GM21528 (cell line): ENCODE results near the gene TEX38.
"Not testable (repeated sequence)": the region's sequence is repeated elsewhere in the genome, so short reads cannot be mapped to it uniquely, and the experiment has no call there.

Experiments
- ATAC-seq: cut with Tn5 transposase; IDR thresholded peaks from one replicate; pipeline ENCODE4 v1.9.1; 2021; ENCODE audit warnings: mild to moderate bottlenecking, moderate library complexity; ENCODE audit not compliant: unreplicated experiment, low FRiP score

The TEX38 gene

DNA sequence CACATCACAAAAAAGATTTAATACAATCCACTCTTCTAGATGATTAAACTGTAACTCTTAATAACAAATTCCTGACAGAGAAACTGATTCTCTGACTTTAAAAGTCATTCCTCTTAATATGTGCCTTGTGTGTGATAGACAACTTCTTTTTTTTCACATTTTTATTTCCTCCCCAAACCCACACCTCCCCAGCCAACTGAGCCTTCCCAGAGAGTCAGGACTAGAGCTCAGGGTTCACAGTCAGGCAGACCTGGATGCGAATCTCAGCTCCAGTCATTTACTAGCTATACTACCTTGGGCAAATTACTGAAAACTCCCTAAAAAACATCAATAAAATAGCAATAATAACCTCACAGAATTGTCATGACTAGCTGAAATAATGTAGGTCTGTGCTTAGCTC, 17.6 kb upstream of the TEX38 start:
- ATAC-seq: no peak

DNA sequence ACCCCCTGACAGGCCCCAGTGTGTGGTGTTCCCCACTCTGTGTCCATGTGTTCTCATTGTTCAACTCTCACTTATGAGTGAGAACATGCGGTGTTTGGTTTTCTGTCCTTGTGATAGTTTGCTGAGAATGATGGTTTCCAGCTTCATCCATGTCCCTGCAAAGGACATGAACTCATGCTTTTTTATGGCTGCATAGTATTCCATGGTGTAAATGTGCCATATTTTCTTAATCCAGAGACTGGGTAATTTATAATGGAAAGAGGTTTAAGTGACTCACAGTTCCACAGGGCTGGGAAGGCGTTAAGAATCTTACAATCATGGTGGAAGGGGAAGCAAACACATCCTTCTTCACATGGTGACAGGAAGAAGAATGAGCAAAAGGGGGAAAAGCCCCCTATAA, 17.0 kb upstream of the TEX38 start:
- ATAC-seq: not testable (repeated sequence)

DNA sequence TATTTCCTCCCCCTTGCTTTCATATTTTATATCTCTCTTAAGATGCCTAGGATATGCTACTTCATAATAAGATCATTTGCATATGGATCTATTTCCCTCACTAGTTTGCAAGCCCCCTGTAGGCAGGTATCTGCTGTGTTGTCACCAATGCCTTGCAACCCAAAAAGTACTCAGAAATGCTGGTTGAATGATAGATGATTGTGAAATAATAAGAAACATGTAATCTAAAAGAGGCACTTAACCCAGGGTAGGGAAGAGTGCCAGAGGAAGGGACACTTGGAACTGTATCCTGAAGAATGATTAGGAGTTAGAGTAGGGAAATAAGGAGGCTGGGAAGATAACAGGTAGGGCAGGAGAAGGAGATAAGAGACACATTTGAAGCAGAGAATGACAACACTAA, 15.8 kb upstream of the TEX38 start:
- no peak for ATAC-seq

DNA sequence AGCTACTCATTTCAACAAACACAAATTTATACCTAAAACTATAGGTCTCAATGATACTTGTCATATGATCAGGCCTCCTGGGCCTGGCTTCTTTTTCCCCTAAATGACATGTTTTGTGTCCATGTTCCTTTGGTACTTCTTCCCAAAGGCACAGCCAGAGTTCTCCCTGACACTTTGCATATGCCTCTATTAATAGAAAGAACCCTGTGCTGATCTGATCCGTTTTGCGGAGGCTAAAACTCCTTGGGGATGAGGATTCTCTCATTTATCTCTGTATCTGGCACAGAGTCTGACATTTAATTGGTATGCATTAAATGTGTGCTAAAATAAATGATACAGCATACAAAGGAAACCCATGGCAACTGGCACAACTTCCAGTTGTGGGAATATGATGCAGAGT, 15.0 kb upstream of the TEX38 start:
- no peak for ATAC-seq

DNA sequence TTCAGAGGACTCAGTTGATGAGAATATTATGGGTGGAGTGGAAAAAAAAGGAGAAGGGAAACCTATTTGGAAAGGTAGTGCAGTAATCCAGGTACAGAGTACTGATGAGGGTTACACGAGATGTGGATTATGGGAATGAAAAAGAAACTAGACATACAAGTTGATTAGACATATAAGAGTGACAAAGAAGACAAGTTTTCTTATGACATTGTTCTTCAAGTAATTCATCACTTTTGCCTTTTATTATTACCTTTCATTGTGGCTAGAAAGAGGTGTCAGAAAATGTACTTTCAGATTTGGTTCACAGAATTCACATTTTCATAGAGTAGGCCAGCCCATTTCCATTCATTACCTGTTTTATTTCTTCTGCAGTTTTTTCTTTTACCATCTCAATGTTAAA, 13.9 kb upstream of the TEX38 start:
- no peak for ATAC-seq

DNA sequence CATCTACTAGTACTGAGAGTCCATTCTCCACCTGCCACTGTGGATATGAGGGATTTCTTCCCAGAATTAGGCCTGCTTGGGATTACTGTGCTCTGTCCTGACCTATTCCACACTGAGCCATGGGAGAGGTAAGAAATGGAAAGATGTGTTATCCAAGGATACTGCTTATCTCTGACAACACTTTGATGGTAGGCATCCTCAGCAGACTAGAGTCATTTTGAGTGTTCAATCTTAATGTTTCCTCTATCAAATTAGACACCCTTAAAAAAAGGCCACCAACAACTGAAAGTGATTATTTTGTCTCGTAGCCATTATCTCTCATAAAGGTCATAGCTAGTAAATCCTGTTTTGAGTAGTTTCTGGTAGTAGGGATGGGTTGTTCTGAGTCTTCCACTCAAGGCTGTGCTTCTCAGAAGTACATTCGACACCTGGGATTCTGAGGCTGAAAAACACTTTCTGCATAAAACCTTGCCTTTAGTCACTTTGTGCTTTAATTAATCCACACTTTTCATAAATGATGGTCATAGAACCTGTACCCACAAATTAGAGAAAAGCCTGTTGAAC, 12.3 kb upstream of the TEX38 start:
- ATAC-seq: no peak

DNA sequence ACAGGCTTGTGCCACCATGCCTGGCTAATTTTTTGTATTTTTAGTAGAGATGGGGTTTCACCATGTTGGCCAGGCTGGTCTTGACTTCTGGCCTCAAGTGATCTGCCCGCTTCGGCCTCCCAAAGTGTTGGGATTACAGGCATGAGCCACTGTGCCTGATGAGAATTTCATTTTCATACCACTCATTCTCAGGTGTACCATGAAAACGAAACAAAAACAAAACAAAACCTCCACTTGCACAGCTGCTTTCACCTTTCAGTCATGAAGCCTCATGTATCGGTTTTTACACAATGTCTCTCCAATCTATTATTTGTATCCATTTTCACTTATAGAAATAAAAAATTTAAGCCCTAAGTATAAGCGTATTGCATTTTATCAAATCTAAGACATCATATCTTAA, 11.5 kb upstream of the TEX38 start:
- peak; percentile 82 for ATAC-seq

DNA sequence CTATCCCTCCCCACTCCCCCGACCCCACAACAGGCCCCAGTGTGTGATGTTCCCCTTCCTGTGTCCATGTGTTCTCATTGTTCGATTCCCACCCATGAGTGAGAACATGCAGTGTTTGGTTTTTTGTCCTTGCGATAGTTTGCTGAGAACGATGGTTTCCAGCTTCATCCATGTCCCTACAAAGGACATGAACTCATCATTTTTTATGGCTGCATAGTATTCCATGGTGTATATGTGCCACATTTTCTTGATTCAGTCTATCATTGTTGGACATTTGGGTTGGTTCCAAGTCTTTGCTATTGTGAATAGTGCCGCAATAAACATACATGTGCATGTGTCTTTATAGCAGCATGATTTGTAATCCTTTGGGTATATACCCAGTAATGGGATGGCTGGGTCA, 8.7 kb upstream of the TEX38 start:
- ATAC-seq: not testable (repeated sequence)

DNA sequence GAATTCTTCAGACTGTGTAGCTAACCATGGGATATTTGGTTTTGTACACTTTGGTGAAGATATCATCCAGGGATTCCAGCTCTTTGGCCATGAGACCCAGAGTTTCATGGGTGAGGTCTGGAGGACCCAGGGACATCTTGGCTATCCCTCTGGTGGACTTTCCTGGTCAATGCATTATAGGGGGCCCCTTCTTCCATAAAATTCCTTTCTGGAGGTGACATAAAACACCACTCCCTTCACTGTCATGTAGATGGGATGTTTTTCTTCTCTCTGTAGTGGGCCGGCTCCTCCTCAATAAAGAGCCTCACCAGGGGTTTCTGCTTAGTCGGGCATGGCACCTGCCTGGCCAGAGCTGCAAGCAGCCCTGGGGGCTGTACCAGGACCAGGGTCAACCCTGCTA, 5.7 kb upstream of the TEX38 start:
- no peak for ATAC-seq

DNA sequence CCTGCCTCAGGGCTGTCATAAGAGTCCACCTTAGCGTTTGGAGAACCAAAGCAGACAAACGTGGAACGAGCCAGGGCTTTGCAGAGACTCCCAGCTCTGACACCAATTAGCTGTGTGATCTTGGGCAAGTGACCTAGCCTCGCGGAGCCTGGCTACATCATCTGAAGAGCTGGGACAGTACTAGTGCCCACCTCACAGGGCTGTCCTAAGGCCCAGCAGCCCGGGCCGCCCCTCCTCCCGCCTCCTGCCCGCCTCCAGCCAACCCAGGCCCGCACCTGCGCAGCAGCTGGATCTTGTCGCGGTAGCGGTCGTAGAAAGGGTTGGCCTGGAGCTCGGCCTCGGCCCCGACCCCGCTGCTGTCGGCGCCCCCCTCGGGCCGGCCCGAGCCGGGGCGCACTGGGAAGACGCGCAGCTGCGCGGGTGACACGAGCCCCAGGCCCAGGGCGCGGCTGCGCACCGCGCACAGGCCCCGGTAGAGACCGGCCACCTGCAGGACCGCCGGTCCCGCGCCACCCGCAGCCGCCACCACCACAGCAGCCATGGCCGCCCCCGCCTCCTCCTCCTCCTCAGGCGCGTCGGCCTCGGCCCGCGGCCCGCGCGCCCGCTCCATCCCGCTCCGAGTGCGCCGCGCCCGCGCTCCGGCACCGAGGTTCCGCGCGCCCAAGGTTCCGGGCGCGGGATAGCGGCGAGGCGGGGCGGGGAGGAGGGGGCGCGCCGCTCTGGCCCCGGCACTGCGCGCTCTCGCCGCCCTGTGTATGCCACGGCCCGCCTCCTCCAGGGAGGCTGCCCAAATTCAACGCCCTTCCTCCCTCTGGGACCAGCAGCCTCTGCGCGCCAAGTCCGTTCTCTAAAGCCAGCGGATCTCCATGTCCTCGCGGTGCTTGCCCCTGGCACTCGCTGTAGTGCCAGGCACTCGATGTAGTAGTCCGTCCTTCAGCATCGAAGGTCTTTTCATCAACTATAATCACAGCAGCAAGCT, 3.6 kb upstream of the TEX38 start, which contains the start of gene ATPAF1:
TSS of gene ATPAF1 (minus strand) at position 583 of the 979 bp plus-strand sequence. CDS start at position 541, 42 bp downstream.
- peak; percentile 72 for ATAC-seq

DNA sequence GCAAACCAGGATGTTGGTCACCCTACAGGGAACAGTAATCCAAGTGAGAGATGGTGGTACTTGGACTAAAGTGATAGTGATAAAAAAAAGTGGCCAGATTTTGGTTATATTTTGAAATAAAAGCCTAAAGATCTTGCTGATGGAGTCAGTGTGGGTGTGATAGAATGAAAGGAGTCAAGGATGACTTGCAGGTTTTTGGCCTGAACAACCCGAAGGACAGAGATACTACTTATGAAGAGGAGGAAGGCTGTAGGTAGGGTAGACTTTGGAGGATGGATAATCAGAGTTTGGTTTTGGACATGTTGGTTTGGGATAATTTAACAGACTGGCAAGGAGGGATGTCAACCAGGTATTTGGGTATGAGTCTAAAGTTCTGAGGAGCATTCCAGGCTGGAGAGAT, 1.5 kb upstream of the TEX38 start:
- no peak for ATAC-seq

DNA sequence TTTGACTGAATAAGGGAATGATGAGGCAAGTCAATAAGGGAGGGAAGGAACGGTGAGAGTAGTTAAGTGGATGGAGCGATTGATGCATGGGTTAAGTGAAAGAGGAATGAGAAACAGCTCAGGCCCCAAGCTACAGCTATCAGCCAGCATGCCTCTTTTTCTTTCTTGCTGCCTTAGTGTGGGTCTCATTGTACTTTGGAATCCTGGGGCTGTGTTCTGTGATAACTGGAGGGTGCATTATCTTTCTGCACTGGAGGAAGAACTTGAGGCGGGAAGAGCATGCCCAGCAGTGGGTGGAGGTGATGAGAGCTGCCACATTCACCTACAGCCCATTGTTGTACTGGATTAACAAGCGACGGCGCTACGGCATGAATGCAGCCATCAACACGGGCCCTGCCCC, 1.0 kb downstream of the TEX38 start:
- no peak for ATAC-seq

DNA sequence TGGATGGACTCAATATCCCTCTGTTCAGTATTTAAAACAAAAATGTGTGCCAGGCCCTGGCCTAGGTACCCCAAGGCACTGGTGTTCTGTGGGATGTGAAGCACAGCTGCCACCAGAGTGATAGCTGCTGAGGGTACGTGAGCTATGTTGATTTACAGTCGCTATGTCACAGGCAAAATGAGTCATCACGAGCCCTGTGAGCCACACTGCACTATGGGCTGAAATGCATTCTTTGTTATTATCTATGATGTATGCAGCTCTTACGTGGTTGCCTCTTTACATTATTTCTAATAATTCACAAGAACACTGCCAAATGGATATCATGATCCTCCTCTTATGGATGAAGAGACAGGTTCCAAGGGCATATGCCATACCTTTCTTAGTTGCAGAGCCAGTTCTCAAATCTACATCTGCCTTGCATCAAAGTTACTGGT, 2.1 kb downstream of the TEX38 start:
- ATAC-seq: no peak

DNA sequence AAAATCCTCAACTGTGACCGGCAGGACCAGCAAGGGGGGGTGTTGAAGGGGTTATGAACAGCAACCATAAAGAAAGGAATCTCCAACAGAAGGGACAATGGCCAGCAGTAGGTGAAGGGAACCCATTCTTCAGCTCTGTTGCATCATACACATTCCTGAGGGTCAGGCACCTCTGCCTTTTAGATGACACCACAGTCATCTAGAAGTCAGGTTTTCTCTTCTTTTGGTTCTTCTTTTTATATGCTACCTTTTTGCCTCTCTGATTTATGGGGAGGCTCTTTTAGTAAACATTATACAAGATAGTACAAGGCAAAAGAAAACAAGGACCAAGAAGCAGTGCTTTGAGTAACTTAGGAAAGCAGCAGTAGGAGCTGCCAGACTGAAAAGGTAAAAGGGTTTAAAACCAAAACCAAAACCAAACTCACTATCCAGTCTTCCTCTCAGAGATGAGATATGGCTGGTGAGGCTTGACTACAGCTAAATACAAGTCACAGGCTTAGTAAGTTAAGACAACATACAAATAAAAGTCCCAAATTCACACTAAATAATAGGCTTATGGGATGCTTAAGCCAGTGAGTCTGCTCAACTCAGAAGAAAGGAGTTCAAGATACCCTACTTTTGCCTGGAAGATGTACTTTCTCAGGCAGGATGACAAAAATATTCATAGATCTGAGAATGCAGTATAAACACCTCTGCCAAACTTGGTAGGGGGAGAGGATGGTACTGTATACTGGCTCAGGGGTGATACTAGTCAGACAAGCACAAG, 4.1 kb downstream of the TEX38 start:
- no peak for ATAC-seq

DNA sequence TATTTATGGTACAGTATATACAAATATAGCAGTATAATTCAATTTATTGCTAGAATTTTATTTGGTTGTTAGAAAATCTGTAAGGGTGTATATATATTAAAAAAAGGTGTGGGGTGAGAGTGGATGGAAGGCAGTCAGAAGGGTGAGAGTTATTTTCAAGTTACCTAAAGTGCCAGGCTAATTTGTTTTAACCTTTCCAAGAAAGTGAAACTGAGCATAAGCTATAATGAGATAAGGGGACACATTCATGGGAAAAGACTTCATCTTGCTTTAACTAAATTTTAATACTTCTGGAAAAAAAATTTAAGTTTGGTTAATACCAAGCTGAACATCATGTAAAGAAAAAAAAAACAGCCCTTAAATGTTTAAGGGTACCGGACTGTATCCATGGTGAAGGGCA, 4.9 kb downstream of the TEX38 start:
- no peak for ATAC-seq

DNA sequence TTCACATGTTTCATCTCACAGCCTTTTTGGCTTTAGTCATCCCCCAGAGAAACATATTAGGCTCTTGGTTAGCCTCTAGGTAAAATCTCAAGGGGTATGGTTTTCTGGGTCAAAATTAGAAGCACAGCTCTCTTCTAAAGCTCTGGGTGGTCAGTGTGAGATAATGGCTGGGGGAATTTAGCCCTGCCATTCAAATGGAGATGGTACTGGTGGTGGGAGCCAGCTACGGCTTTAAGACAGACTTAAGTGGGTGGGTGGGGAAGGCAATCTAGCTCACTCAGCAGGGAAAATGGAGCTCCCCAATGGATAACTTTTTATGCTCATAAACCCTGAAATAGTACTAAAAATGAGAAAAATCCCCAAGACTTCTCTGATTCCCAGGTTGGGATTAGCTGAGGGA, 5.7 kb downstream of the TEX38 start:
- no peak for ATAC-seq

DNA sequence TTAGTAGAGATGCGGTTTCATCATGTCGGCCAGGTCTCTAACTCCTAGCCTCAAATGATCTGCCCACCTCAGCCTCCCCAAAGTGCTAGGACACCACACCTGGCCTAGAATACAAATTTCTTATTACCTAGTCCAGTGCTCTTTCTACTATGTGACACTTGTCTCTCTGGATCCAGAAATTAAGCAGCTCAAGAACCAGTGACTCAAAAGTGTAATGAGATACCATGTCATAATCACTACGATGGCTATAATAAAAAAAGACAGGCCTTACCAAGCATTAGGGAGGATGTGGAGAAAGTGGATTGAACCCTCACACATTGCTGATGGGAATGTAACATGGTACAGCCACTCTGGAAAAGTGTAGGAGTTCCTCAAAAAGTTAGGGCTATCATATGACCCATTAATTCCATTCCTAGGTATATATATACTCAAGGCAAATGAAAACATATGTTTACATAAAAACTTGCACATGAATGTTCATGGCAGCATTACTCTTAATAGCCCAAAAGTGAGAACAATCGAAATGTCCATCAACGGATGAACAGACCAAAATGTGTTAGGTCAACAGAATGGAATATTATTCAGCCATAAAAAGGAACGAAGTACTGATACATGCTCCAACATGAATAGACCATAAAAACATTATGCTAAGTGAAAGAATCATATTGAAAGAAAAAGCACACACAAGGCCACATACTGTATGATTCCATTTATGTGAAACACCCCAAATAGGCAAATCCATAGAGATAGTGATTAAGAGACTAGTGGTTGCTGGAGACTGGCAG, 8.3 kb downstream of the TEX38 start:
- ATAC-seq: no peak

DNA sequence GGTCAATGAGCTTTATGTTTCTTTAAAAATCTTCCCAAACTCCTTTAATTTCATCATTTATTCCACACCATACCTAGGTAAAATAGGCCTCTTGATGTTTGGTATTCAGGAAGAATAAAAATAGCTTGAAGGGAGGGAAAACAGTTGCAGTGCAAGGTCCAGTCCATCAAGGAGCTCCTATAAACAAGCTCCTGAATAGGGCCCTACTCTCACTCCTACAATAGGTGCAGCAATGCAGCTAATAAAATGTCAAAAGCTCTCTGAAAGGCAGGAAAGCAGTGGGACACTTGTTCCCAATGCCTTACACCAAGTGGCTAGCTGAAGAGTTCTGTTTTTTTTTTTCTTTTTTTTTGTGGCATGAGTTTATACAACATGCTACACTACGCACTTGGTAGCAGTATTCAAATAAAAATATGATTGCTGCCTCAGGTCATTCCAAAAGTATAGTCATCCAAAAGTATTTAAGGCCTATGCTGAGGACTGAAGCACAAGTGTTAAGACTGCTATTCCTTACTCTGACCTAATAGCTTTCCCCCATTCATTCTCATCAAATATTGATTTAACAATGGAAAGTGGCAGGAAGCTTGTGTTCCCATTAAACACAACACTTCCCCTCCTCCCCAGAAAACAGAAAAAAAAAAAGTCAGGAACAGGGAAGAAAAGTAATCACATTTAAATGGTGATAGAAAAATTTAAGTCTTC, 9.8 kb downstream of the TEX38 start:
- ATAC-seq: no peak

DNA sequence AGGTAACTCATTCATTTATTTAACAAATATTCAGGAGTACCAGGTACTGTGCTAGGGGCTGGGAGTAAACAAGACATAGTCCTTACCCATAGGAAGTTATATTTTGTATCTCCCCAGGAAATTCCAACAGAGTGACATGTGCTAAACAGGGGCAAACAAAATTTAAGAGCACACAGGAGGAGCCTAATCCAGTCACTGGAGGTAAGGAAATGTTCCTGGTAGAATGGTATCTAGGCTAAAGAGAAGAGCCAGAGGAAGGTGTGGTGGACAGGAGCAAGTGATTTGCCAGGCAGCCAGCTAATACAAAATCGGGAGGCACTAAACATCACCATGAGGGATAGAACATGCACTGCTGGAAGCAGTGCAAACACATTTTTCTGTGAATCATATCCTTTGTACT, 10.4 kb downstream of the TEX38 start:
- no peak for ATAC-seq

DNA sequence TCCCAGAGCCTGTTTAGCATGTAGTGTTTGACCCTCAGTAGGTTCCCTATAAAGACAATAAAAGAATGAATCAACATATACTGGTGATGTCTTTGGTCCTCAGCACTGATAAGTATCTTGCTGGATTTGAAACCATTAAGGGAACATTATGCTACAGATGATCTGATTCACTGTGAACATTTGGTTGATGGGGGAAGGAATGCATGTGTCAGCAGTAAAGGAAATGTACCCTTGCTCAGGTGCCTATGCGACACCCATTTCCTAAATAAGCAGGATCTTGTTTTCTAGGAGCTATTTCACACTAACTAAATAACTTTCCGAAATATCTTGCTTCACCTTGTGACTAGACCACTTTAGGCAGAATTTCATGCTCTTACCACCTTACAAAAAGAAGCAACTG, 13.0 kb downstream of the TEX38 start:
- no peak for ATAC-seq
